HG02798 (cell line): ENCODE measurements around the gene POLR2B.
"Not testable (repeated sequence)": the region's sequence is repeated elsewhere in the genome, so short reads cannot be mapped to it uniquely, and the experiment has no call there.

Experiments used
- ATAC-seq: cut with Tn5 transposase; IDR thresholded peaks from one replicate; pipeline ENCODE4 v1.9.1; 2021; ENCODE audit warnings: mild to moderate bottlenecking; ENCODE audit not compliant: unreplicated experiment, poor library complexity

POLR2B gene

DNA sequence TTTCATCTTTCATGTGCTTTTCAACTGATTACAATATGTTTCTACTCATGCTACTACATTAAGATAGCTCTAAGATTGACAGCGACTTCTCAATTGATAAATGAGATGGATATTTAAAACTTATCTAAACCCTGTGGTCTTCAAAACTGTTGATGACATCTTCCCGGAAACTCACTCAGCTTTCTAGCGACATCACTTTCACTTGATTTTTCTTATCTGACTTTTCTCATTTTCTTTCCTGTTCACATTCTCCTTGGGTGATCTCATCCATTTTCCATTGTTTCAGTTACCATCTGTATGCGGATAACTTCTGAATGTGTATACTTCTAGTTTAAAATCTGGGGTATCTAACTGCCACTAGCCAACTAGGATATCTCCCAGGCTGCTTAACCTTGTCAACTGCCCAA is 3.1 kb downstream of the POLR2B start:
- no peak for ATAC-seq

DNA sequence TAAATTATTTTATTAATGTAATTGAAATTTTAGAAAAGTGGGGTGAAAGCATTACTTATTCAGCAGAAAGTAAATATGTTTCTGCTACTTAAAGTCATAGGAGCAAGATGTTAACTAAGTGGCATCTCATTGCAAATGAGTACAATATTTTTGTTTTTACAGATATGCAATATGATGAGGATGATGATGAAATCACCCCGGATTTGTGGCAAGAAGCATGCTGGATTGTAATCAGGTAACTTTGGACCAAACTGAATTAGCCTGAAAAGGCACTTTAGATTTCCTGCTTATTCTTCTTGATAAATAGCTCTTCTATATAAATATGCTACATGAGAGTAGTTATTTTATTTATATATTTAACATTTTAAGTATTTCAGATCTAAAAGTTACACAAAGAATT is 7.5 kb downstream of the POLR2B start:
- no peak for ATAC-seq

DNA sequence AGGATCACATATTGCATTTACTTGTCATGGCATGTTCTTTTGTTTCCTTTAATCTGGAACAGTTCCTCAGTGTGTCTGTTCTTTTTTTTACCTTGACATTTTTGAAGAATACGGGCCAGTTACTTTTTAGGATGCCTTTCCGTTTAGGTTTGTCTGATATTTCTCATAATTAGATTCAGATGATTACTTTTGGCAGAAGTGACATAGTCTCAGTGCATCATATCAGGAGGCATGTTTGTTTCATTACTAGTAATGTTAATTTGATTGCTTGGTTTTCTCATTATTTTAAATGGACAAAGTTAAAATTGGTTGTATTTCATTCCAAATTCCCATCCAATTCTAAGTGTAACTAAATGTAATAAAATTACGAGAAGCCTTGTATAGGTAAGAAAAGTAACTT is 8.3 kb downstream of the POLR2B start:
- ATAC-seq: no peak

DNA sequence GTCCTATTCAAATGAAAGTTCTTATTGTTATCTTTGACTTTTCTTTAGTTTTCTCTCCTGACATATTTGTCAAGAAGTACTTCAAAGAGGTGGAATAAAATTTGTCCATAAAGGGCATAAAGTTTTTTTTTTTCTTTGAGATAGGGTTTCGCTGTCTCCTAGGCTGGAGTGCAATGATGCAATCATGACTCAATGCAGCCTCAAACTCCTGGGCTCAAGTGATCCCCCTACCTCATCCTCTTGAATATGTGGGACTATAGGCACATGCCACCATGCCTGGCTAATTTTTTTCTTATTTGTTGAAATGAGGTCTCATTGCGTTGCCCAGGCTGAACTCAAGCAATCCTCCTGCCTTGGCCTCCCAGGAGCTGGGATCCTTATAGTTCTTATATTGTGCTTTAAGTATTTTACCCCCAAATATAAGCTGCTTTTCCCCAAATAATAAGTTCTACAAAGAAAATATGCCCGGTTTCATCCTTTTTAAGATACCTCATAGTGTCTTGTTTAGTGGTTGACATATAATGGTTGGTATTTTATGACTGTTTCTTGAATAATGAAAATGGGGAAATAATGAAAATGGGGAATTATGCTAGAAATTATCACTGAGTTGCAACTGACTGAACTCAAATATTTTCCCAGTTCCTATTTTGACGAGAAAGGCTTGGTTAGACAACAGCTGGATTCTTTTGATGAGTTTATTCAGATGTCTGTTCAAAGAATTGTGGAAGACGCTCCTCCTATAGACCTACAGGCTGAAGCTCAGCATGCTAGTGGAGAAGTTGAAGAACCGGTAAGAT is 11.6 kb downstream of the POLR2B start:
- ATAC-seq: no peak

DNA sequence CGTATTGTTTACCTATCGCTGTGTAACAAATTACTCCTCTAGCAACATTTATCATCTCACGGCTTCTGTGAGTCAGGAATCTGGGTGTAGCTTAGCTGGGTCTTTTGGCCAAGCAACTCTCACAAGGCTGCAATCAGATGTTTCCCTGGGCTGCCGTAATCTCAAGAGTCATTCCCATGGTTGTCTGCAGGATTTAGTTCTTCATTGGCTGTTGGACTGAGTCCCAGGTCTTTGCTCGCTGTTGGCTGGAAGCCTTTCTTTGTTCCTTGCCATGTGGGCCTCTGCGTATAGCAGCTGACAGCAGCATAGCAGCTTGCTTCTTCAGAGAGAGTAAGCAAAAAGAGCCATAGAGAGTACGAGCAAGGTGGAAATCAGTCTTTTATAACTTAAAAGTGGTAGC is 16.8 kb downstream of the POLR2B start:
- ATAC-seq: no peak

DNA sequence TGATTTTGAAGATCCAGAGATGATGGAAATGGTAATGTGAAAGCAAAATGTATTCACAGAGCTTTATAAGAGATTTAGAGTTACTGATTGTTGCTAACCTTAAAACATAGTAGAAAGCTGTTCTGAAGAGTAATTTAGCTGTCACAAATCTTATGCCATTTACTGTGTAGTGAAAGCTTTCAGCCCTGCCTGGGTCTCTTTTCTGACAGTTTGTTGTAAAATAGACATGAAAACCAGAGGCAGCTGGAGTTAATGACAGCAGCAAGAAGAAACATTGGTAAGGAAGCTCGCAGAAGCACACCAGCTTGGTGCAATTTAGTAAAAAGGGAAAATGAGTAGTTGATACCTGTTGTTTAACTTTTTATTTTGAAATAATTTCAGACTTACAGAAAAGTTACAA is 21.1 kb downstream of the POLR2B start:
- no peak for ATAC-seq

DNA sequence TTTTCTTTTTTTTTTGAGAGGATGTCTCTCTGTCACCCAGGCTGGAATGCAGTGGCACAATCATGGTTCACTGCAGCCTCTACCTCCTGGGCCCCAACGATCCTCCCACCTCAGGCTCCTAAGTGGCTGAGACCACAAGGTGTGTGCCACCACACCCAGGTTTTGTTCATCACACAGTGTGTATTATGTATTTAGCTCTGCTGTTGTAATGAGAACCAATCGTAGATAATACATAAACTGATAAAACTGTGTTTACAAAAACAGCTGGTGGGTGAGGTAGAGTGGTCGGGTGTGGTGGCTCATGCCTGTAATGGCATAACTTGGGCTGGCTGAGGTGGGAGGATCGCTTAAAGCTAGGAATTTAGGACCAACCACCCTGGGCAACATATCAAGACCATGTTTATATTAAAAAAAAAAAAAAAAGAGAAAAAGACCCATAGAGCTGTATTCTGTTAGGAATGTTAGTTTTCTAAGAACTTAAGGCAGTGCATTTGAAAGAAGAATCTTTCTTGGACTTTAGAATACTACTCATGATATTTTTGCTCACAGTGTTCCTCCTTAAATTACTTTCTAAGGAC is 34.9 kb downstream of the POLR2B start:
- no peak for ATAC-seq

DNA sequence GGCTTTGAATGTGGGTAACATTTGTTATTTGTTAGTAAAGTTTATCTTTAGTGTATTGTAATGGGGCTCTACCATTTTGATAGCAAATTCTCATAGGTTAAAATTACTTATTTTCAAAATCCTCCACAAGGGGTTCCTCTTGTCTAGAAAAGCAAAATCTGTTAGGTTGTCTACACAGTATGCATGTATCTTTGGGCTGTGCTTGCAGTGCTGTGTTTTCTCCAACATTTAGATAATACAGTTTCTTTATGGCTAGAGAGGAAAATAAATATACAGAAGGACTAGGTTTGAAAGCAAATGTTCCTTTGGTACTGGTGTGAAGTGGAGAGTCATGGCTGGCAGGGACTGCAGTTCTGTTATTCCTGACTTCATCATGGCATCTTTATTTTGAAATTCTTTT is 40.3 kb downstream of the POLR2B start:
- no peak for ATAC-seq

DNA sequence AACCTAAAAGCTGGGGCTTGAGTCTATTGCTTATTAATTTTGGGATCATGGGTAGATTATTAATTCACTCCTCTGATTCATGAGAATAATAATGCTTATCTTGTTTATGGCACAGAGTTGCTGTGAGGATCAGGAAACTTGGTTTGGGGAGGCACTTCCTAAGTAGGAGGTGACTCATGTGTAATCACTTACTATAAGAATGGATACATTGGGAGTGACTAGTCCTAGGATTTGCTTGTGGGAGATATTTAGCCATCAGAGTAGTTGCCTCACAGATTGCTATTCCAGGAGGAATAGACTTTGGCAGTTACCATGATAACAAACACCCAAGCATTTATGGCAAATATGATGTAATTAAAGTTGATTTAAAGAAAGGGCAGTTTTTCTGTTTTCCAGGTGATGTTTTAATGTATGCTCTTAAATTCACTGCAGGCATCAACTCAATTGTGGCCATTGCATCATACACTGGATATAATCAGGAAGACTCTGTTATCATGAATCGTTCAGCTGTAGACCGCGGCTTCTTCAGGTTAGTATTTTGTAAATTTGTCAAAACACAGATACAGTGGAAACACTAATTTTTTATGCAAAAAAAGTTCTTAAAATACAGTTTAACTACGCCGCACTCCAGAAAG is 41.9 kb downstream of the POLR2B start:
- no peak for ATAC-seq

DNA sequence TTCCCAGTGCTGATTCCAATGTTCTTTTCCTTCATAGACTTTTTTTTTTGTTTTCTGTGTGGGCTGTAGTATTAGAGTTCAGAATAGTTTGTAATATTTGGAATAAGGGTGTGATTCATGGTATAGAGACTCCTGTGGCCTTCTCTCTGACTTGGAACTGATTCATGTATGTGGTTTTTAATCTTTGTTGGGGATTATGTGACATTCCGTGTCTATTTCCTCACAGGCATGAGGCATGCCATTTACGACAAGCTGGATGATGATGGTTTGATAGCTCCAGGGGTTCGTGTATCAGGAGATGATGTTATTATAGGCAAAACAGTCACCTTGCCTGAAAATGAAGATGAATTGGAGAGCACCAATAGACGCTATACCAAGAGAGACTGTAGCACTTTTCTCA is 44.4 kb downstream of the POLR2B start:
- no peak for ATAC-seq

DNA sequence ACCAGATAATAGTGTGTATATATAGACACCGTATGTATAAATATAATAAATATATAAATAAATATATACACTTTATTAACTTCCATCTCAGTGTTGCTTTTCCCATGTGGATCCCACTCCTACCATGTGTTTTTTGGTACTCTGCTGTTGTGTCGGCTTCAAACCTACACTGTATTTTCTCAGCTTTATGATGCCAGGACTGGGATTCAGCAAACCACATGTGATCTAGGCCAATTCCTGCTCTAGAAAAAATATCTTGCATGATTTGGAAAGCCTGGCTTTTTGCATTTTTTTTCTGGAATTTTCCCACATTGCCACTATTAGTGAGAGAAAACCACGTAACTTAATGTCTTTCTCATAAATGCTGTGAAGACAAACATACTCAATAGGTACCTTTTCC is 55.8 kb downstream of the POLR2B start:
- no peak for ATAC-seq

DNA sequence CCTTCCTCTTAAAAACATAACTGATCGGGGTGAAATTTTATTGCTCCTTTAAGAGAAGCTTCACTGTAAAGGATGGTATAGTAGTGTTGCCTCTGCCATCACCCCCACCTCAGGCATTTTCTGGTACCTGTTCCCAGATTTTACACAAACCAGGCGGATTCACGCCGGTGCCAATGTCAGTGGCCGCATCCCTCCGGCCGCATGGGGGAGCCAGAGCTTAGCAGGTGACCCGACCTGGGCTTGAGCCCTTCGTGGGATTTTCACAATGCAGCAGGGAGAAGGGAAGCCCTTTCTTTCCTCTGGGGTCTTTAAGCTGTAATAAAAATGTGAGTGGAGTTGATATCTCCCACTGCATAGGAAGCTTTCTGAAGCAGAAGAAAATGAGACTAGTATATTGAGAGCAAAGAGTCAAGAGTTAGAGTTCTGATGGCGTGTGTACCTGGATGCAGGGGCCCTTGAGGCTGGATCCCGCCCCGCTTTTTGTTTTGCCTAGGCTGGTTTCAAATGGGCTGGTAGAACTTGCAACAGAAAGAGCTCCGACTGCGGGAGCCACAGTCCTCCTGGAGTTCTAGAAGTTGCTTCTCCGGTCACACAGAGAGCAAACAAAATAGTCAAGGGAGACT is 59.4 kb downstream of the POLR2B start:
- peak; percentile 71 for ATAC-seq

DNA sequence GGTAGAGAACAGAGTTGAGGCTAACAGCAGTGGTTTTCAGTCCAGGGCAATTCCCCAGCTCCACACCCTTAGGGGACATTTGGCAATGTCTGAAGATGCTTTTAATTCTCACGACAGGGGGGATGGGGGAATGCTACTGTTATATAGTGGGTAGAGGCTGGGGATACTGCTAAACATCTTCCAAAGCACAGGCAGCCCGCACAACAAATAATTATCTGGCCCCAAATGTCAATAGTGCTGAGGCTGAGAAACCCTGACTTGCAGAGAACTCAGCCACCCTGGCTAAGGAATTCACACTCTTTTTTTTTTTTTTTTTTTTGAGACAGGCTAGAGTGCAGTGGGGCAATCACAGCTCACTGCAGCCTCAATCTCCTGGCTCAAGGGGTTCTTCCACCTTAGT is 60.6 kb downstream of the POLR2B start:
- no peak for ATAC-seq

DNA sequence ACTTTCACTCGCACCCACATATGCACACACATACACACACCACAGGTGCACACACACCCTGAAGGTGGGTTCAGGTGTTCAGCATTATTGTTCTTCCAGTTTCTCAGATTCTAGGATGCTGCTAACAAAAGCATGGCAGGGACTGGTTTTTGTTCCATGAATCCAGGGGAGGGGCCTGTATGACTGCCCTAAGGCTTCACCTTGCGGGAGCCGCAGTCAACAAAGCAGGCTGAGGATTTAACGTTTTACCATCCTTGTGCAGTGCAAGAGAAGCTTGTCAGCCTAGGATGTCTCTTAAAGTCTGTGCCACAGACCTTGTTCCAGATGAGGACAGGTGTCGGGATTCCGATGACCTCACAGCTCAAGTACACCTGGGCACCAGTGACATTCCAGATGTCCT is 61.8 kb downstream of the POLR2B start:
- ATAC-seq: no peak

DNA sequence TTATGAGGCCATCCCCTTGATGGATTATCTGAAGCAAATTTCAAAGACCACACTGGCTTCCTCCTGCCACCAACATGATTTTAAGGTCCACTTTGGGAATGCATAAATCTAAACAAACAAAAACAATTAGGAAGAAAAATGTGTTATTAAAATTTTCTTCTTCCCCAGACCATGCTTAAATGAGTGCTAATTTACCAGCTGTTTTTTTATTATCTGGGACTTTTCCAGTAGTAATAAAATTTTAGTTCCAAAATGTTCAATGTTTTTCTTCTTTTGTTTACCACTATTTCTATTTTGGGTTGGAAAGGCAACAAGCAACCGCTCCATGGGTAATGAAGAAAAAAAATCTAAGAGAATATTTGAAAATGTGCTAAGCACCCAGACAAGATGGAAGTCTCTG is 62.3 kb downstream of the POLR2B start:
- ATAC-seq: no peak

DNA sequence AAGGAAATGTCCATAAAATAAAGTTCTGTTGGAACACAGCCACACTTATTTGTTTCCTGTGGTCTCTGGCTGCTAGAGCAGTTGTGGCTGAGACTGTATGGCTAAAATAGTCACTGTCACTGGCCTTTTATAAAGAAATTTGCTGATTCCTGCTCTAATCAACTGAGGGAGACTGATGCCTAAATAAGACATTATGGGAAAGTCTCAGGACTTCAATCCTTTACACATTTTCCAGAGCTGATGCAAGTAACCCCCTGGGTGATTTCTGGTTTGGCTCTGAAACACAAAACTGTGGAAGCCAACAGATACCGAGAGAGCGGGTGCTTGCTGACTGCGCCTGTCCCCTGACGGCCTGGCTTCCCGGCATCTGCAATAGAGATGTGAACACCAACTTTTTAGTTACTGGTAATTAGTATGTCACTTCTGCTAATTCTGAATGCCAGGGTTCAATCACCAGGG is 64.0 kb downstream of the POLR2B start:
- ATAC-seq: no peak

DNA sequence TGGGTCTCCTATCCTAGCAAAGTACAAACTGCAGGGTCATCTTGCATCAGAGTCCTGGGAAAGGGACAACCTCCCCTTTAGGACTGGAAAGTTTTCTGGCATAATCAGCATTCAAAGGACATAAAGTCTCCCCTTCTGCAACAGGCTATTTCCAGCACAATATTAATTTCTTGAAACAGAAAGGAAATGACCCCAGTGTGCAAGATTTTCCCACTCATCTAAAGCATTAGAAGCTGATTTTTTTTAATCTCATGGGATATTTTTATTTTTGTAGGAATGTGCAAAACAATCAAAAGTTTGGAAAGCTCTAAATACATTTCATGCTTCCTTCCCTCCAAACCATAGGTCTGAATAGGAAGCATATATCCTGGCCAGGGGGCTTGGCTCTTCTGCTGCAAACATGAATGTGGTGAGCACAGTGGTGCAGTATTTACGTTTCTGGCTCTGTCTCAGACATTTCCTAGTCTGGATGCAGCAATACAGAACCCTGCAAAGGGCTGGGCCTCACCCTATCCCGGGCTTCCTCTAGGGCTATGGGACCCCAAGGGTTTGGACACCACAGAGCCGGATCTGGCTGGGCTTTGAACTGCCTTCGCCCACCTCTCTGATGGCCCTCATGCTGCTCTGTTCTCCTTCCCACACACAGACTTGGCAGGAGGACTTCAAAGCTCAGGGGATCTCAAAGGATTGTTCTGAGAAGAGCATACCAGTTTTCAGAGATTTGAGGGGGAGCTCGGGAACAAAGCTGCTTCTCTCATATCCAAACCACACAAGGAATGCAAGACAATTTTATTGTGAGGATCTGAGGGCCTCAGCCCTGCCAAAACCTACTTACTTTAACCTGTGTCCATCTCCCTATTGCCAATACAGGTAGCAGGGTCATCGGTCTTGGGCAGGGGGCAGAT is 64.9 kb downstream of the POLR2B start:
- no peak for ATAC-seq

DNA sequence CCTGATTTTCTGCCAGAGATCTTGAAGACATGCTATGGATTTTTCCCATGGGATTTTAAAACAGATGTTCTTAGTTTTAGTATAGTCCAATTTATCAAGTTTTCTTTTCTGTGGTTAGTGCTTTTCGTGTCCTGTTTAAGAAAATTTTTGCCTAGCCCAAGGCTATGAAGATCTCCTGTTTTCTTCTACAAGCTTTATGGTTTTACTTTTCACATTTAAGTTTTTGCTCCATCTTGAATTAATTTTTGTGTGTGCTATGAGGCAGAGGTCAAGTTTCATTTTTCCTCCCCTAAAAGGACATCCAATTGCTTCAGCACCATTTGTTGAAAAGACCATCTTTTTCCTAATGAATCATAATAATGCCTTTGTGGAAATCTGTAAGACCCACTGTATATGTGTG is 65.6 kb downstream of the POLR2B start:
- ATAC-seq: no peak

DNA sequence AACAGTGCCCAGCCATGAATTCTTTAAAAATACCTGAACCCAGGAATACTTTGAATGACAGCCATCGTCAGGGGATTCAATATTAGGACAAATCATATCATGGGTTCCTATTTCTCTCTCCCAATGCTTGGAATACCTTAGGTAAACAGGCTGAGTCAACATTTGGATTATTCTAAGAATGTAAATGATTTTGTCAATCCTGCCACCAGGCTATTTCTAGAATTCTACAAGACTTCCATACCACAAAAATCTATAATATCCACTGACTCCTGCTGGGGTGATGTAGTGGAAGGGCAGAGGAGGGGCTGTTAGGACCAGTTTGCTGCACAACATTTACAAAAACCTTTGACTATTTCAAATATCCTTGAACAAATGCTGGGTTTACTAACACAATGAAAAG is 66.3 kb downstream of the POLR2B start:
- ATAC-seq: no peak

DNA sequence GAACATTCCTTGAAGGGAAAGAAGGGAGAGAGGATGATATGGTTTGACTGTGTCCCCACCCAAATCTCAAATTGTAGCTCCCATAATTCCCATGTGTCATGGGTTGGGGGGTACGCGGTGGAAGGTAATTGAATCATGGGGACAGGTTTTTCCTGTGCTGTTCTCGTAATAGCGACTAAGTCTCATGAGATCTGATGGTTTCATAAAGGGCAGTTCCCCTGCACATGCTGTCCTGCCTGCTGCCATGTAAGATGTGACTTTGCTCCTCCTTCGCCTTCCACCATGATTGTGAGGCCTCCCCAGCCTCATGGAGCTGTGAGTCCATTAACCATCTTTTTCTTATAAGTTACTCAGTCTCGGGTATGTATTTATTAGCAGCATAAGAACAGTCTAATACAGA is 68.3 kb downstream of the POLR2B start:
- not testable (repeated sequence) for ATAC-seq
